Medulla oblongata (tissue), 1 donor: ENCODE results near the gene UBAP2L.
"Not testable (repeated sequence)": the region's sequence is repeated elsewhere in the genome, so short reads cannot be mapped to it uniquely, and the experiment has no call there.

Experiments
- DNase-seq: peaks from one replicate; pipeline ENCODE4 v3.0.0-alpha.2; 2015; ENCODE audit errors: extremely low spot score

UBAP2L gene

DNA sequence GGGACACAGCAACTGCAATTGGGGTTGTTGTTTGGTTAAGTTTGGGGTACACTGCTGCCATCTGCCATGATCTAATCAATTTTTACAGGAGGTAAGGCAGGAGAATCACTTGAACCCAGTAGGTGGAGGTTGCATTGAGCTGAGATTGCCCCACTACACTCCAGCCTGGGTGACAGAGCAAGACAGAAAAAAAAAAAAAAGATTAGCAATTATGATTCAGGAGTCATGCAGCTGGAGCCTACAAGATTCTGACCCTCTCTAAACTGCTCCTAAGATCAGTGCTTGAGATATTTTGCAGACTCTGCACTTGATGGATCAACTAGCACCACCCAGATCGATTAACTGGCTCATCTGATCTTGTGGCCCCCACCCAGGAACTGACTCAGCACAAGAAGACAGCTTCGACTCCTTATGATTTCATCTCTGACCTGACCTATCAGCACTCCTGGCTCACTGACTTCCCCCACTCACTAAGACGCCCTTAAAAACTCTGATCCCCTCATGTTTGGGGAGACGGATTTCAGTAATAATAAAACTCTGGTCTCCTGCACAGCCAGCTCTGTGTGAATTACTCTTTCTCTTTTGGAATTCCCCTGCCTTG lies 87.0 kb downstream of the UBAP2L start:
- DNase-seq: not testable (repeated sequence)

GRCh38 chr1:154309136-154309535 lies 88.4 kb downstream of the UBAP2L start:
- DNase-seq: not testable (repeated sequence)

- DNase-seq: not testable (repeated sequence)
These were observed 91.7 kb downstream of the UBAP2L start for GRCh38 chr1:154312229-154313065.

- DNase-seq: no peak
These were observed 92.3 kb downstream of the UBAP2L start for GRCh38 chr1:154313066-154313356.

DNA sequence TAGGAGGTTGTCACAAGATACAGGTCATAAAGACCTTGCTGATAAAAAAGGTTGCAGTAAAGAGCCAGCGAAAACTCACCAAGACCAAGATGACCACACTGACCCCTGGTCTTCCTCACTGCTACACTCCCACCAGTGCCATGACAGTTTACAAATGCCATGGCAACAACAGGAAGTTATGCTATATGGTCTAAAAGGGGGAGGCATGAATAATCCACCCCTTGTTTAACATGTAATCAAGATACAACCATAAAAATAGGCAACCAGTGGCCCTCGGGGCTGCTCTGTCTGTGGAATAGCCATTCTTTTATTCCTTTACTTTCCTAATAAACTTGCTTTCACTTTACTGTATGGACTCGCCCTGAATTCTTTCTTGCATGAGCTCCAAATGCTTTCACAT lies 93.5 kb downstream of the UBAP2L start:
- not testable (repeated sequence) for DNase-seq

- no peak for DNase-seq
These were observed 95.9 kb downstream of the UBAP2L start for GRCh38 chr1:154316704-154317103.

GRCh38 chr1:154318386-154318785 lies 97.6 kb downstream of the UBAP2L start:
- DNase-seq: no peak
